ENCODE data around the gene IFNAR2.

DNA sequence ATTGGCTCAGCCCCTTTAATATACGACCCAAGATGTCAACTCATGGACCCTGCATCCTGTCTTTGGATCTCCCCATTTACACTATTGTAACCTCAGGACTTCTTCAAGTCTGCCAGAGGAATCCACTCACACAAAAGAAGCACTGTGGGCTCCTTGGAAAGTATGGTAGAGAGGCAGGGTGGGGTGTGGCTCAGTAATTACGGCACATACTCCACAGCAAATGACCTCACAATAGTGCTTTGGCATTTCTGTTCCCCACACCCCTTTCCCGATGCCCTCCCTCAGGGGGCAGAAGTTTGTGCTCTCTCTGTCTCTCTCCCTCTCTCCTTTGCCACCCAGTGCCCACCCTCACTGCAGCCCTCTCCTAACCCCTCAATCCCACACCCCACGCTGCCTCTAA is 27.8 kb upstream of the IFNAR2 start:
- TF ChIP-seq, protein P1, sequence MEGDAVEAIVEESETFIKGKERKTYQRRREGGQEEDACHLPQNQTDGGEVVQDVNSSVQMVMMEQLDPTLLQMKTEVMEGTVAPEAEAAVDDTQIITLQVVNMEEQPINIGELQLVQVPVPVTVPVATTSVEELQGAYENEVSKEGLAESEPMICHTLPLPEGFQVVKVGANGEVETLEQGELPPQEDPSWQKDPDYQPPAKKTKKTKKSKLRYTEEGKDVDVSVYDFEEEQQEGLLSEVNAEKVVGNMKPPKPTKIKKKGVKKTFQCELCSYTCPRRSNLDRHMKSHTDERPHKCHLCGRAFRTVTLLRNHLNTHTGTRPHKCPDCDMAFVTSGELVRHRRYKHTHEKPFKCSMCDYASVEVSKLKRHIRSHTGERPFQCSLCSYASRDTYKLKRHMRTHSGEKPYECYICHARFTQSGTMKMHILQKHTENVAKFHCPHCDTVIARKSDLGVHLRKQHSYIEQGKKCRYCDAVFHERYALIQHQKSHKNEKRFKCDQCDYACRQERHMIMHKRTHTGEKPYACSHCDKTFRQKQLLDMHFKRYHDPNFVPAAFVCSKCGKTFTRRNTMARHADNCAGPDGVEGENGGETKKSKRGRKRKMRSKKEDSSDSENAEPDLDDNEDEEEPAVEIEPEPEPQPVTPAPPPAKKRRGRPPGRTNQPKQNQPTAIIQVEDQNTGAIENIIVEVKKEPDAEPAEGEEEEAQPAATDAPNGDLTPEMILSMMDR (IDR thresholded peaks at IDR 0.05; ENCODE audit: poor library complexity, severe bottlenecking), result no peak
- TF ChIP-seq EZH2 (IDR thresholded peaks at IDR 0.05; ENCODE audit: borderline replicate concordance, insufficient read depth, low read length, poor library complexity, severe bottlenecking) (no peak), EP300 (conservative IDR thresholded peaks at IDR 0.05; ENCODE audit: poor library complexity, severe bottlenecking) (no peak), POLR2AphosphoS5 (IDR thresholded peaks at IDR 0.05) (no peak), TAF1 (IDR thresholded peaks at IDR 0.05; ENCODE audit: low read depth) (no peak)

Data from neural cell (in vitro differentiated cells).